H1 (cell line): ENCODE measurements around the gene ZRANB2. TPM values are rescaled to one million over a fixed set of nuclear protein-coding genes. Genes with fewer than 3 reads are reported as not detected.

ENCODE experiments used
- ATF2 ChIP-seq: IDR thresholded peaks from 2 replicates; pipeline ENCODE4 v1.6.1; 2012; ENCODE audit warnings: low read length, inconsistent platforms
- CHD7 ChIP-seq: fragments of 300-600 bp; sonication (generic); IDR thresholded peaks from 2 replicates; pipeline ENCODE4 v1.7.1; 2012; ENCODE audit warnings: low read length, moderate library complexity, mild to moderate bottlenecking, inconsistent platforms; ENCODE audit not compliant: insufficient replicate concordance
- CTCF ChIP-seq, 3 experiments: IDR thresholded peaks; 1 replicate in 2 of 3; 2 replicates in 1 of 3; pipeline versions ENCODE4 v1.5.1 to v1.6.1; 2011; ENCODE audit warnings: low read length in 3 of 3, mild to moderate bottlenecking in 3 of 3, inconsistent platforms in 2 of 3, low read depth in 1 of 3, moderate library complexity in 1 of 3; ENCODE audit not compliant: insufficient read depth in 1 of 3; ENCODE audit errors: control extremely low read depth in 1 of 3
- KDM1A ChIP-seq: fragments of 200-600, 300-600 bp; sonication (generic); IDR thresholded peaks from 2 replicates; pipeline ENCODE4 v1.7.1; 2016; ENCODE audit warnings: mild to moderate bottlenecking, low read length, borderline replicate concordance
- POLR2AphosphoS5 ChIP-seq: IDR thresholded peaks from 2 replicates; pipeline ENCODE4 v1.6.1; 2011; ENCODE audit warnings: low read depth, low read length
- RFX5 ChIP-seq: IDR thresholded peaks from 2 replicates; pipeline ENCODE4 v1.6.1; 2011; ENCODE audit warnings: low read depth, low read length, improper control_type of control experiment, borderline replicate concordance
- SP2 ChIP-seq: IDR thresholded peaks from 2 replicates; pipeline ENCODE4 v1.6.1; 2012; ENCODE audit warnings: mild to moderate bottlenecking, low read length, inconsistent platforms
- SP4 ChIP-seq: IDR thresholded peaks from 2 replicates; pipeline ENCODE4 v1.6.1; 2012; ENCODE audit warnings: low read length, inconsistent platforms
- polyA plus RNA-seq, 7 experiments: library from polyadenylated mRNA; depleted of rRNA in 3 of 7; stranded (reverse) in 5 of 7; unstranded in 2 of 7; fragments of >200 nt in 5 of 7; fragments of 200-250 nt in 2 of 7; gene quantifications; 1 replicate in 5 of 7; 2 replicates in 1 of 7; 4 replicates in 1 of 7; pipeline versions ENCODE4 v1.2.1 to v1.2.3, GENCODE V29; 2011 to 2013; ENCODE audit warnings: missing spikeins in 2 of 7, mixed read lengths in 2 of 7
- total RNA-seq: library from RNA; stranded (reverse); fragmentation: NEBNext Ultra II Directional; extraction: Animal tissue kit (Norgen Biotek cat#: 25700); gene quantifications from 2 replicates; pipeline ENCODE4 v1.2.1, GENCODE V29; 2021

ZRANB2 gene
- total and polyA plus RNA-seq, 2 of the 8 experiments (the other 6 are each of a cell fraction or from before 2014, with no cell fraction given), result 35.8 to 103 TPM

GRCh38 chr1:71043065-71043464, 37.8 kb downstream of the ZRANB2 start (continued):
- TF ChIP-seq CHD7 (no peak), POLR2AphosphoS5 (no peak), RFX5 (no peak), KDM1A (no peak), SP2 (no peak), ATF2 (no peak), CTCF (IDR thresholded peaks at IDR 0.05; ENCODE audit: control extremely low read depth in 1 of 3, insufficient read depth in 1 of 3, low read depth in 1 of 3, low read length in 3 of 3) (no peak), SP4 (no peak)
